Measurements from ENCODE around the gene AKR1B1. TPM values are rescaled to one million over a fixed set of nuclear protein-coding genes. Genes with fewer than 3 reads are reported as not detected.

Gene AKR1B1
- total and polyA plus RNA-seq, 2 of the 4 experiments (the other 2 are of a cell fraction) = 90.9 to 201 TPM

- Histone ChIP-seq H3K9me3 (ENCODE audit: control insufficient read depth, insufficient read depth, low read length) (peaks cover 5% of the 10 kb centered on the region), H3K4me2 (ENCODE audit: low read depth, low read length) (no peak overlapping the region), H2AFZ (replicated peaks; ENCODE audit: low read length, poor library complexity) (no peak overlapping the region), H3K4ac (ENCODE audit: low read depth, low read length) (no peak overlapping the region), H3K4me3 (ENCODE audit: insufficient read depth, low read depth, low read length) (no peak overlapping the region), H2BK20ac (ENCODE audit: low read depth, low read length) (no peak overlapping the region), H2BK120ac (ENCODE audit: low read depth, low read length) (no peak overlapping the region), H3K36me3 (ENCODE audit: control insufficient read depth, insufficient read depth, low read length) (peaks cover 43% of the 10 kb centered on the region), H3K9me1 (ENCODE audit: insufficient read depth, low read length) (no peaks in the 10 kb centered on the region; the same call in 1 of the 2 replicates), H3K18ac (ENCODE audit: low read depth, low read length) (no peak overlapping the region), H2BK5ac (ENCODE audit: low read depth, low read length, poor library complexity, severe bottlenecking) (no peak overlapping the region), H2AK9ac (replicated peaks; ENCODE audit: low read depth, low read length, poor library complexity) (no peak overlapping the region), H3K27me3 (ENCODE audit: control insufficient read depth, insufficient read depth, low read length) (no peaks in the 10 kb centered on the region), H3K27ac (ENCODE audit: insufficient read depth, low read length) (no peak overlapping the region), H4K20me1 (ENCODE audit: insufficient read depth, low read length) (no peaks in the 10 kb centered on the region), H2AK5ac (ENCODE audit: low read depth, low read length) (no peak overlapping the region), H4K91ac (ENCODE audit: insufficient read depth, low read depth, low read length) (no peak overlapping the region), H2BK15ac (ENCODE audit: low read depth, low read length) (no peak overlapping the region), H3K4me1 (ENCODE audit: control insufficient read depth, insufficient read depth, low read length) (no peaks in the 10 kb centered on the region; the same call in 1 of the 2 replicates), H3K56ac (ENCODE audit: extremely low read depth, insufficient read depth, low read length) (no peak overlapping the region), H3K23ac (ENCODE audit: low read depth, low read length) (no peak overlapping the region), H3K9ac (ENCODE audit: low read depth, low read length) (no peak overlapping the region), H3K14ac (replicated peaks; ENCODE audit: low read depth, low read length) (no peak overlapping the region), H3K79me1 (ENCODE audit: low read depth in 1 of 2, low read length in 2 of 2) (no peaks in the 10 kb centered on the region), H4K8ac (ENCODE audit: low read depth in 2 of 2, low read length in 2 of 2) (no peak overlapping the region), H4K5ac (ENCODE audit: low read depth, low read length) (no peak overlapping the region)
- no peak for TF ChIP-seq MAFK (IDR thresholded peaks at IDR 0.05; ENCODE audit: low read depth, low read length)
- no peak for TF ChIP-seq FOS (IDR thresholded peaks at IDR 0.05; ENCODE audit: low read depth, low read length)
- no peak for TF ChIP-seq MXI1 (IDR thresholded peaks at IDR 0.05; ENCODE audit: borderline replicate concordance, low read depth, low read length)
- no peak for TF ChIP-seq NFE2L2 (IDR thresholded peaks at IDR 0.05; ENCODE audit: low read depth, low read length)
- no peak for TF ChIP-seq CTCF (conservative IDR thresholded peaks at IDR 0.05; ENCODE audit: low read depth, low read length)
- TF ChIP-seq CHD1 (IDR thresholded peaks at IDR 0.05; ENCODE audit: low read depth, low read length) = no peak
- no peak for TF ChIP-seq POLR2A (IDR thresholded peaks at IDR 0.05; ENCODE audit: low read depth, low read length)
- TF ChIP-seq RFX5 (IDR thresholded peaks at IDR 0.05; ENCODE audit: low read depth, low read length) = no peak
- TF ChIP-seq SMC3 (IDR thresholded peaks at IDR 0.05; ENCODE audit: low read depth, low read length) = no peak
- no peak for TF ChIP-seq BHLHE40 (IDR thresholded peaks at IDR 0.05; ENCODE audit: low read depth, low read length)
- TF ChIP-seq RAD21 (IDR thresholded peaks at IDR 0.05; ENCODE audit: low read length) = no peak
- TF ChIP-seq USF2 (IDR thresholded peaks at IDR 0.05; ENCODE audit: low read depth, low read length) = no peak
- TF ChIP-seq RCOR1 (IDR thresholded peaks at IDR 0.05; ENCODE audit: insufficient replicate concordance, low read length) = no peak
- no peak for TF ChIP-seq CEBPB (IDR thresholded peaks at IDR 0.05; ENCODE audit: low read depth, low read length)
- no peak for TF ChIP-seq MAZ (IDR thresholded peaks at IDR 0.05; ENCODE audit: borderline replicate concordance, low read depth, low read length)
- TF ChIP-seq, protein P1, sequence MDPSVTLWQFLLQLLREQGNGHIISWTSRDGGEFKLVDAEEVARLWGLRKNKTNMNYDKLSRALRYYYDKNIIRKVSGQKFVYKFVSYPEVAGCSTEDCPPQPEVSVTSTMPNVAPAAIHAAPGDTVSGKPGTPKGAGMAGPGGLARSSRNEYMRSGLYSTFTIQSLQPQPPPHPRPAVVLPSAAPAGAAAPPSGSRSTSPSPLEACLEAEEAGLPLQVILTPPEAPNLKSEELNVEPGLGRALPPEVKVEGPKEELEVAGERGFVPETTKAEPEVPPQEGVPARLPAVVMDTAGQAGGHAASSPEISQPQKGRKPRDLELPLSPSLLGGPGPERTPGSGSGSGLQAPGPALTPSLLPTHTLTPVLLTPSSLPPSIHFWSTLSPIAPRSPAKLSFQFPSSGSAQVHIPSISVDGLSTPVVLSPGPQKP (IDR thresholded peaks at IDR 0.05; ENCODE audit: borderline replicate concordance, low read depth, low read length) = no peak
- intact Hi-C loops (cut with micrococcal nuclease) = no loop called here
- no CpG with 5 or more reads among the region's 4 CpGs for WGBS, 2 experiments (ENCODE audit: extremely low coverage in 2 of 2, insufficient read length in 1 of 2)
- CTCF ChIA-PET = no interaction called here
- DNase-seq = no peak
- no TSS peak for BruUV-seq (replicated peaks)
- dilution Hi-C loops (cut with HindIII; ENCODE audit: low sequenced_read_pairs, unreplicated experiment) = no loop called here
- POLR2A ChIA-PET (ENCODE audit: unreplicated experiment) = no interaction called here
- in situ Hi-C loops (cut with MboI; ENCODE audit: low sequenced_read_pairs) = loop anchor here (5.0 kb wide), 1 partner anchor 172 kb away; no protein-coding TSS in a partner anchor
- ATAC-seq (ENCODE audit: low read depth) = no peak
These were observed 18.4 kb downstream of the AKR1B1 start for GRCh38 chr7:134440476-134440875.

Data from IMR-90 (cell line).